Measurements from ENCODE around the gene ETS1.

ETS1 gene

GRCh38 chr11:128523641-128524040 lies 63.7 kb downstream of the ETS1 start:
- TF ChIP-seq SIN3A (IDR thresholded peaks at IDR 0.05; ENCODE audit: borderline replicate concordance, insufficient read depth, low read length): 0 out of 2 replicates have a peak, but pooled peaks have one; percentile 1
- TF ChIP-seq POLR2AphosphoS5 (IDR thresholded peaks at IDR 0.05; ENCODE audit: low read depth, low read length): no peak

DNA sequence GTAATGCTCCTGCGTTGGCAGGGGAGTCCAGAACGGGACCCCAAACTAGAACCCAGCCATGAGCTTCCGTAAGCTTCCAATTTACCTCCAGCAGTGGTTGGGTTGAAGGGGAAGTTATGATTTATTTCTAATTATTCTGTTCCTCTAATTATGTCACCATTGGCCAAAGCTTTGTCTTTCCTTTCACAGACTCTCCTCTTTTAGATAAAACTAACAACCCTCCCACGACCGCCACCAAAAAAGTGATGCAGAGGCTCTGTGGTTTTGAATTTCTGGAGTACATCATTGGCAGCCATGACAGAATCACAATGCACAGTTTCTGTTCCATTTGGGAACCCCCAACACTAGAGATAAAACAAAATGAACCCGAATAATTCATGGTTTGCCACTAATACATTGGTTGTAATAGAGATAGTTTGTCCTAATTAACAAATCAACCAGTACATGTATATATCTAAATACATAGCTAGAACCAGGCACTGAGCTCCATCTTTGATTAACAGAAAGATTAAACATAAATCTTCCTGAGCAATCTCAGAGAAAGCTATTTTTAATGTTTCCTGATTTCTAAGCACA lies 64.3 kb downstream of the ETS1 start:
- no peak for TF ChIP-seq FOXP2 (optimal IDR thresholded peaks at IDR 0.05; ENCODE audit: borderline replicate concordance, extremely low read depth, extremely low read length, insufficient read depth)
- TF ChIP-seq POLR2AphosphoS5 (IDR thresholded peaks at IDR 0.05; ENCODE audit: low read depth, low read length): peak; percentile 5

GRCh38 chr11:128522055-128522942 lies 65.1 kb downstream of the ETS1 start:
- TF ChIP-seq POLR2AphosphoS5 (IDR thresholded peaks at IDR 0.05; ENCODE audit: low read depth, low read length) (peak; percentile 87), TAF1 (IDR thresholded peaks at IDR 0.05; ENCODE audit: borderline replicate concordance, insufficient read depth, low read length) (peak; percentile 97), SIN3A (IDR thresholded peaks at IDR 0.05; ENCODE audit: borderline replicate concordance, insufficient read depth, low read length) (peak; percentile 96), FOXP2 (optimal IDR thresholded peaks at IDR 0.05; ENCODE audit: borderline replicate concordance, extremely low read depth, extremely low read length, insufficient read depth) (peak; percentile 79)
- TF ChIP-seq, protein P1, sequence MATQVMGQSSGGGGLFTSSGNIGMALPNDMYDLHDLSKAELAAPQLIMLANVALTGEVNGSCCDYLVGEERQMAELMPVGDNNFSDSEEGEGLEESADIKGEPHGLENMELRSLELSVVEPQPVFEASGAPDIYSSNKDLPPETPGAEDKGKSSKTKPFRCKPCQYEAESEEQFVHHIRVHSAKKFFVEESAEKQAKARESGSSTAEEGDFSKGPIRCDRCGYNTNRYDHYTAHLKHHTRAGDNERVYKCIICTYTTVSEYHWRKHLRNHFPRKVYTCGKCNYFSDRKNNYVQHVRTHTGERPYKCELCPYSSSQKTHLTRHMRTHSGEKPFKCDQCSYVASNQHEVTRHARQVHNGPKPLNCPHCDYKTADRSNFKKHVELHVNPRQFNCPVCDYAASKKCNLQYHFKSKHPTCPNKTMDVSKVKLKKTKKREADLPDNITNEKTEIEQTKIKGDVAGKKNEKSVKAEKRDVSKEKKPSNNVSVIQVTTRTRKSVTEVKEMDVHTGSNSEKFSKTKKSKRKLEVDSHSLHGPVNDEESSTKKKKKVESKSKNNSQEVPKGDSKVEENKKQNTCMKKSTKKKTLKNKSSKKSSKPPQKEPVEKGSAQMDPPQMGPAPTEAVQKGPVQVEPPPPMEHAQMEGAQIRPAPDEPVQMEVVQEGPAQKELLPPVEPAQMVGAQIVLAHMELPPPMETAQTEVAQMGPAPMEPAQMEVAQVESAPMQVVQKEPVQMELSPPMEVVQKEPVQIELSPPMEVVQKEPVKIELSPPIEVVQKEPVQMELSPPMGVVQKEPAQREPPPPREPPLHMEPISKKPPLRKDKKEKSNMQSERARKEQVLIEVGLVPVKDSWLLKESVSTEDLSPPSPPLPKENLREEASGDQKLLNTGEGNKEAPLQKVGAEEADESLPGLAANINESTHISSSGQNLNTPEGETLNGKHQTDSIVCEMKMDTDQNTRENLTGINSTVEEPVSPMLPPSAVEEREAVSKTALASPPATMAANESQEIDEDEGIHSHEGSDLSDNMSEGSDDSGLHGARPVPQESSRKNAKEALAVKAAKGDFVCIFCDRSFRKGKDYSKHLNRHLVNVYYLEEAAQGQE (IDR thresholded peaks at IDR 0.05; ENCODE audit: insufficient read depth in 1 of 2, low read depth in 2 of 2, low read length in 2 of 2): peak; percentile 46 to 52; a peak in 2 of 4 replicates

GRCh38 chr11:128521682-128522054 lies 65.7 kb downstream of the ETS1 start:
- TF ChIP-seq SIN3A (IDR thresholded peaks at IDR 0.05; ENCODE audit: borderline replicate concordance, insufficient read depth, low read length) (no peak), TAF1 (IDR thresholded peaks at IDR 0.05; ENCODE audit: borderline replicate concordance, insufficient read depth, low read length) (no peak), POLR2AphosphoS5 (IDR thresholded peaks at IDR 0.05; ENCODE audit: low read depth, low read length) (peak; percentile 74), FOXP2 (optimal IDR thresholded peaks at IDR 0.05; ENCODE audit: borderline replicate concordance, extremely low read depth, extremely low read length, insufficient read depth) (no peak)
- TF ChIP-seq, protein P1 (IDR thresholded peaks at IDR 0.05; ENCODE audit: insufficient read depth in 1 of 2, low read depth in 2 of 2, low read length in 2 of 2): 0 out of 4 replicates have a peak, but pooled peaks of 1 of the 2 experiments have one; percentile 5

GRCh38 chr11:128520888-128521681 lies 66.3 kb downstream of the ETS1 start:
- no peak for TF ChIP-seq SIN3A (IDR thresholded peaks at IDR 0.05; ENCODE audit: borderline replicate concordance, insufficient read depth, low read length)
- TF ChIP-seq, protein P1 (IDR thresholded peaks at IDR 0.05; ENCODE audit: insufficient read depth in 1 of 2, low read depth in 2 of 2, low read length in 2 of 2): no peak
